Type B pancreatic cell (in vitro differentiated cells): ENCODE results near the gene LRRK1. TPM values are rescaled to one million over a fixed set of nuclear protein-coding genes. Genes with fewer than 3 reads are reported as not detected.

Source experiments
- DNase-seq: peaks from one replicate; pipeline ENCODE4 v3.0.0; 2021; ENCODE audit warnings: mixed read lengths; ENCODE audit not compliant: unreplicated experiment; ENCODE audit errors: extremely low spot score
- H3K27ac Mint-ChIP-seq: 2 replicates; pipeline ENCODE4 v1.8.0; 2021; ENCODE audit warnings: mild to moderate bottlenecking, mixed read lengths
- H3K27me3 Mint-ChIP-seq: 2 replicates; pipeline ENCODE4 v1.8.0; 2021; ENCODE audit warnings: mixed read lengths
- H3K36me3 Mint-ChIP-seq: 2 replicates; pipeline ENCODE4 v1.8.0; 2021; ENCODE audit warnings: mixed read lengths
- H3K4me1 Mint-ChIP-seq: one replicate; pipeline ENCODE4 v1.8.0; 2021; ENCODE audit warnings: mixed read lengths; ENCODE audit not compliant: unreplicated experiment
- H3K4me3 Mint-ChIP-seq: 2 replicates; pipeline ENCODE4 v1.8.0; 2021; ENCODE audit warnings: mild to moderate bottlenecking, mixed read lengths
- H3K9me3 Mint-ChIP-seq: 2 replicates; pipeline ENCODE4 v1.8.0; 2021; ENCODE audit warnings: mixed read lengths
- total RNA-seq: library from RNA; stranded (reverse); gene quantifications from 2 replicates; pipeline ENCODE4 v1.2.1, GENCODE V29; 2021; ENCODE audit warnings: low replicate concordance
- TF ChIP-seq, protein P1 (sequence below): fragments of 200-600 bp; sonication (generic); conservative IDR thresholded peaks from 2 replicates; pipeline ENCODE4 v1.5.0; 2021; ENCODE audit warnings: antibody characterized with exemption, mild to moderate bottlenecking

Gene LRRK1
- total RNA-seq, 1 donor from 2014 or later, result 2.0 TPM

DNA sequence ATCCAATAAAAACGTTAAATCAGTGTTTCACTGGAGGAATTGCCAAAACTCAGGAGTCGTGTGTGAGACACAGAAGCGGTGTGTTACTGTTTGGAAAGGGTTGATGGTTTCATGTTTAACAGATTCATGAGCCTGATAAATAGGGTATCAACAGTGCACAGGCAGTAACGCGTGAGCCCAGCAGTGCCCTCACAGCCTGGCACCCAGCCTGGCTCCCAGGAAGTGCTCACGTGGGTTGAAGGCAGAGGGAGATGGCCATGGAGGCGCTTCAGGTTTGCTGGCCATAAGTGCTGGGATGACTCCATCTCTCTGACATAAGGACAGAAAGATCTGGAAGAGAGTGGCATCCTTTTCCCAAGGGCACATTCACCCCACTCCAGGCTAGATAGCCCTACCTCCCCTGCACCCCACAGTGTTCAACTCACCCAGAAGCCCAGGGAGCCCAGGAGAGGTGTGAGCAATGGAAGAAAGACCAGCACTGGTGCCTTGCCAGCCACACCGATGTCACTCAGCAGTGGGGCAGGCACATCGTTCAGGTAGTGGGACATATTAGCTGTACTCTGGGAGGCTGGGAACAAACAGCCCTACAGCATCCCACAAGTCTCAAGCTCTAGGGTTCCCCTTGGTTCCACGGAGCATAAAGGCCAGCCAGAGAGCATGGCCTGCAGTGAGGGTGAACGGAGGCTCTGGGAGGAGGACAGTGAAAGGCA is 164.3 kb downstream of the LRRK1 start:
- DNase-seq, result no peak
- H3K27ac Mint-ChIP-seq, result no peak overlapping the region
- no peak overlapping the region for H3K4me3 Mint-ChIP-seq
- no peaks in the 10 kb centered on the region for H3K9me3 Mint-ChIP-seq
- H3K36me3 Mint-ChIP-seq, result no peaks in the 10 kb centered on the region
- TF ChIP-seq, protein P1, sequence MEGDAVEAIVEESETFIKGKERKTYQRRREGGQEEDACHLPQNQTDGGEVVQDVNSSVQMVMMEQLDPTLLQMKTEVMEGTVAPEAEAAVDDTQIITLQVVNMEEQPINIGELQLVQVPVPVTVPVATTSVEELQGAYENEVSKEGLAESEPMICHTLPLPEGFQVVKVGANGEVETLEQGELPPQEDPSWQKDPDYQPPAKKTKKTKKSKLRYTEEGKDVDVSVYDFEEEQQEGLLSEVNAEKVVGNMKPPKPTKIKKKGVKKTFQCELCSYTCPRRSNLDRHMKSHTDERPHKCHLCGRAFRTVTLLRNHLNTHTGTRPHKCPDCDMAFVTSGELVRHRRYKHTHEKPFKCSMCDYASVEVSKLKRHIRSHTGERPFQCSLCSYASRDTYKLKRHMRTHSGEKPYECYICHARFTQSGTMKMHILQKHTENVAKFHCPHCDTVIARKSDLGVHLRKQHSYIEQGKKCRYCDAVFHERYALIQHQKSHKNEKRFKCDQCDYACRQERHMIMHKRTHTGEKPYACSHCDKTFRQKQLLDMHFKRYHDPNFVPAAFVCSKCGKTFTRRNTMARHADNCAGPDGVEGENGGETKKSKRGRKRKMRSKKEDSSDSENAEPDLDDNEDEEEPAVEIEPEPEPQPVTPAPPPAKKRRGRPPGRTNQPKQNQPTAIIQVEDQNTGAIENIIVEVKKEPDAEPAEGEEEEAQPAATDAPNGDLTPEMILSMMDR, result no peak
- peaks cover 3% of the 10 kb centered on the region for H3K27me3 Mint-ChIP-seq
- no peaks in the 10 kb centered on the region for H3K4me1 Mint-ChIP-seq

DNA sequence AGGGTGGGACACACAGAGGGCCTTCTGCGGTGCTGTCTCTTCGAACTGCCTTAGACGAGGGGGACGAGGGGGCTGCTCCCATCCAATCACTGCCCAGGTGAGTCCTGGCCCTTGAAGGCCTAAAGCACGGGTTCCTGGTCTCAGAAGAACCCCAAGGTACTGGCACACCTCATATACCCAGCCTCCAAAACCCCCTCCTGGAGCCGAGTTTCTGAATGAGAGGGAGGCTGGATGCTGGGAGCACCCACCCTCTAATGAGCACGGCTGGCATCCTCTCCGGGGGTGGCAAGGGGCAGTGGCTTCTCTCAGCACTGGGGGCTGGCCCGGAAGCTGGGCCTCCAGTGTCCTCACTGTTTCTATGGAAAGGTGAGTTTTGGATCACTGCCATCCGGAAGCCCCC is 165.6 kb downstream of the LRRK1 start:
- Mint-ChIP-seq H3K27me3 (peaks cover 3% of the 10 kb centered on the region), H3K27ac (no peak overlapping the region), H3K9me3 (no peaks in the 10 kb centered on the region), H3K36me3 (no peaks in the 10 kb centered on the region), H3K4me3 (no peak overlapping the region), H3K4me1 (peaks cover 9% of the 10 kb centered on the region)
- TF ChIP-seq, protein P1, result no peak
- no peak for DNase-seq

DNA sequence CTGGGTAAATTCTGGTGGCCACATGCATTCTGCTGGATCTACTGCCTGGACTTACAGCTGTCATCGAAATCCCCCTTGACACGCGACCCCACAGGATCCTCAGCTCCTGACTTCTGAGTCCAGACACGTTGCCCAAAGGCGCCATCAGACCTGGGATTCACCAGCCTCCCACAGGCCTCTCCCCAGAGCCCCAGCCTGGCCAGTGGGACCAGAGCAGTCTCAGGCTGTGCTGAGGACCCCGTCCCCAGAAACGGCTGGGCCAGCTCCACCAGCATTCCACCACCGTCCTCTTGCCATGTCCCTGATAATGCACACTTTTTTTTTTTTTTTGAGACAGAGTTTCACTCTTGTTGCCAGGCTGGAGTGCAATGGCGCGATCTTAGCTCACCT is 166.1 kb downstream of the LRRK1 start:
- no peak overlapping the region for H3K27ac Mint-ChIP-seq
- H3K36me3 Mint-ChIP-seq, result no peaks in the 10 kb centered on the region
- H3K4me3 Mint-ChIP-seq, result no peak overlapping the region
- H3K27me3 Mint-ChIP-seq, result peaks cover 3% of the 10 kb centered on the region
- DNase-seq, result no peak
- no peaks in the 10 kb centered on the region for H3K9me3 Mint-ChIP-seq
- H3K4me1 Mint-ChIP-seq, result peaks cover 14% of the 10 kb centered on the region
- TF ChIP-seq, protein P1, result no peak

DNA sequence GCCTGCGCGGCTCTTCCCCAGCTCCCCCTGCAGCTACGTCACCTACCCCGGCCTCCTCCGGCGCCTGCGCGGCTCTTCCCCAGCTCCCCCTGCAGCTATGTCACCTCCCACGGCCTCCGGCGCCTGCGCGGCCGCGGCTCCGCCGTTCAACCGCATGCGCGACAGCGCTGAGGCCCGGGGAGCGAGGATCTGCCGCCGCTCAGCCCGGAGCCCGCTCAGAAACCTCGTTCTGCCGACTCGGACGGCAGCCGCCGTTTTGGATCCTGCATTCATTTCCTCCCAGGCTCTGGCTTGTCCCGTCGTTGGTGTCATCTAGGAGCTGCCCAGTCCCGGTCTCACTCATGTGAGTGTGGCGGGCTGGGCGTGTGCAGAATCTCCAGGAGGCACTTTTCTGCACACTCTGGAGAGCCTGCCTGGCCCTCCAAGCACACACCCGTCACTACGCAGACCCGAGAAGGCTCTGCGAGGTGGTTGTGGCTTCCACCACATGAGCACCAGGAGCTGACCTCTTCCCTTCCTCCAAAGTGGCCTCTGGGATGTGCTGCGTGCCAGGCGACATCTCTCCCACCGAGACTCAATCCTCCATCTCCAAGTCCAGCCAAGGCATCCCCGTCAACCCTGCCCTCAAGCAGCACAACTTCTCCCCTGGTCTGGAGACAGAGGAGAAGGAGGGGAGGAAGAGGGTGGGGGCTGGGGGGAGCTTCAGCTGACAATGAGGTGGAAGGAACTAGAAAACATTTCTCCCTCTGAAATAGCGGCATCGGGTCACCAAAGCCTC is 167.4 kb downstream of the LRRK1 start:
- Mint-ChIP-seq H3K27me3 (peaks cover 3% of the 10 kb centered on the region), H3K27ac (no peak overlapping the region), H3K36me3 (no peaks in the 10 kb centered on the region), H3K4me1 (peaks cover 25% of the 10 kb centered on the region), H3K9me3 (no peaks in the 10 kb centered on the region), H3K4me3 (no peak overlapping the region)
- DNase-seq, result no peak
- TF ChIP-seq, protein P1, result no peak

DNA sequence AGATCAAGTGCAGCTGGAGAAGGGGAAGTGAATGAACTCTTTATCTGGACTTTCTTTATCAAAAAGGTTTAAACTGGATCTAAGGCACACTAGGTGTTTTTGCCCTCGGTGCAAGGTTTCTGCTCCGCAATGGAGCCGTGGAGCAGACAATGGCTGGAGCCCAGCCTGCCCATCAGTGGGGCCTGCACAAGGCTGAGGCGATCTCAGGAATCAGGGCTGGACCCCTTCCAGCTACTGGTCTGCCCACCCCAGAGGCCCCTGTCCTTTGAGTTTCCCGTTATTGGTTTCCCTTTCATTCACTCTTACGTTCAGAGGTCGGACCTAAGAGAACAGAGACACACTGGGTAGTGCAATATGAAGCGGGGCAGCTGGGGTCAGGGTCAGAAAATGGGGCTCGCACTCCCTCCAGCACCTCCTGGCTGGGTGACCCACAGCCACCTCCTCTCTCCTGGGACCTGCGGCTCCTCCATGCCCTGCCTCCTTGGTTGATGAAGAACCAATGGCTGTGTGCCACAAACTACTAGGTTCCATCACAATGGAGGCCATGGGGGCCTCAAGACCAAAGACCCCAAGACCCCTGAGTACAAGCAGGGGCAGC is 168.1 kb downstream of the LRRK1 start:
- Mint-ChIP-seq H3K4me1 (peaks cover 32% of the 10 kb centered on the region), H3K27me3 (peaks cover 3% of the 10 kb centered on the region), H3K9me3 (no peaks in the 10 kb centered on the region), H3K27ac (no peak overlapping the region), H3K36me3 (no peaks in the 10 kb centered on the region), H3K4me3 (no peak overlapping the region)
- TF ChIP-seq, protein P1, result no peak
- DNase-seq, result no peak
